Heart left ventricle (tissue), 16 donors: ENCODE measurements around the gene CTDSP2. TPM values are rescaled to one million over a fixed set of nuclear protein-coding genes. Genes with fewer than 3 reads are reported as not detected.

Experiments used
- ATAC-seq, 4 donors: fragments of 200-7000 bp; cut with Tn5 transposase; one replicate each; pipeline ENCODE4 v1.9.1; 2020 to 2022; ENCODE audit warnings: moderate library complexity in 4 of 4, mild to moderate bottlenecking in 3 of 4, moderate number of reproducible peaks in 1 of 4
- DNase-seq, 5 donors: peaks; one replicate each; pipeline ENCODE4 v3.0.0-alpha.2; 2020
- H3K27ac ChIP-seq, 12 donors: fragments of 200-600 bp; sonication (generic) in 4 of 12; one replicate each; pipeline versions ENCODE4 v1.5.0 to v1.8.0; 2016 to 2022; ENCODE audit warnings: mild to moderate bottlenecking in 2 of 12
- H3K27me3 ChIP-seq, 9 donors: fragments of 200-600 bp; sonication (generic) in 2 of 9; one replicate each; pipeline versions ENCODE4 v1.5.1 to v1.8.0; 2016 to 2022; ENCODE audit warnings: mild to moderate bottlenecking in 3 of 9
- H3K36me3 ChIP-seq, 9 donors: fragments of 200-600 bp; sonication (generic) in 2 of 9; one replicate each; pipeline versions ENCODE4 v1.5.0 to v1.8.0; 2018 to 2022; ENCODE audit warnings: mild to moderate bottlenecking in 2 of 9
- H3K4me1 ChIP-seq, 12 donors: fragments of 200-600 bp; sonication (generic) in 4 of 12; one replicate each; pipeline versions ENCODE4 v1.5.0 to v1.8.0; 2016 to 2022; ENCODE audit warnings: mild to moderate bottlenecking in 3 of 12
- H3K4me3 ChIP-seq, 12 donors: fragments of 200-600 bp; sonication (generic) in 4 of 12; one replicate each; pipeline versions ENCODE4 v1.5.0 to v1.8.0; 2017 to 2022; ENCODE audit warnings: mild to moderate bottlenecking in 9 of 12, moderate library complexity in 4 of 12
- H3K9me3 ChIP-seq, 12 donors: fragments of 200-600 bp; sonication (generic) in 4 of 12; one replicate each; pipeline versions ENCODE4 v1.5.0 to v1.8.0; 2016 to 2022; ENCODE audit warnings: mild to moderate bottlenecking in 1 of 12
- POLR2A ChIP-seq, 2 donors: fragments of 450-650 bp; IDR thresholded peaks; one replicate each; pipeline ENCODE4 v1.6.1; 2017; ENCODE audit warnings: antibody characterized with exemption in 2 of 2, mild to moderate bottlenecking in 2 of 2, moderate library complexity in 2 of 2
- WGBS, 4 donors: extraction: QIAGEN DNeasy Blood & Tissue Kit in 2 of 4; methylation state at CpG; one replicate each; pipeline versions ENCODE4 v1.1.5 to v1.1.7; 2013 to 2018; 5-methylcytosine and 5-hydroxymethylcytosine counted together
- intact Hi-C, 10 donors: fragments of 100-400 bp; cut with DNase I; formaldehyde crosslinking; loops; one replicate each; pipeline versions ENCODE4 v1.11.1 to v1.14.2; 2022
- polyA plus RNA-seq, 2 donors: library from polyadenylated mRNA; stranded (reverse); fragments of 200-250 nt; gene quantifications; one replicate each; pipeline ENCODE4 v1.2.3, GENCODE V29; 2013
- total RNA-seq, 9 donors: library from RNA; depleted of rRNA in 2 of 9; stranded (reverse); fragments of >200 nt in 2 of 9; fragmentation: NEBNext Ultra II Directional in 3 of 9; extraction: Animal tissue kit (Norgen Biotek cat#: 25700) in 3 of 9; gene quantifications; one replicate each; pipeline versions ENCODE4 v1.1.0 to v1.2.4, GENCODE V29; 2016 to 2023
- TF ChIP-seq, protein P1 (sequence below), 12 donors: fragments of 200-600 bp; sonication (generic) in 4 of 12; IDR thresholded peaks; one replicate each; pipeline versions ENCODE4 v1.5.0 to v1.8.0; 2018 to 2022; ENCODE audit warnings: antibody characterized with exemption in 12 of 12, mild to moderate bottlenecking in 5 of 12
- donor health status: ischemic (EF 13 %, LVEDD 7.1; RV severe dilation, severe dysfunction).
- donor health status: healthy with polysubstance abuse.
- donor health status: DM: no; HTN: yes; CAD: no.
- donor health status: DM: no; HTN: no; CAD: no.
- donor health status: ischemic (EF 25% LVEDD 6.9; RV normal size, moderate dysfunction).
- donor health status: ischemic (EF 25% LVEDD 5.7; RV mildly dilated, moderate dysfunction).
- donor health status: healthy.
- donor health status: DM: yes; HTN: yes; CAD: no.
- donor health status: ischemic (EF 35%, LVEDD 5.7; RV mildly dilated, moderate dysfunction).
- donor health status: nonischemic (EF 11% LVEDD 7.7; RV severe dilation, severe dysfunction).
- donor health status: DM: yes; HTN: yes; CAD: no.
- donor health status: PGD.
- donor health status: ischemic (EF 29% LVEDD 5.4; RV normal size, mild dysfunction).
- donor health status: nonischemic (EF 23%, LVEDD 6.1; RV moderate dilation, normal function).

Gene CTDSP2
- total and polyA plus RNA-seq, 11 donors, result 28.0 to 191 (median 82.9) TPM

- Histone ChIP-seq H3K4me1 (peaks cover 3 to 54% (median 31%) of the 10 kb centered on the region in 12 donors), H3K36me3 (peaks cover 8 to 100% (median 96%) of the 10 kb centered on the region in 9 donors), H3K9me3 (no peaks in the 10 kb centered on the region), H3K27me3 (no peaks in the 10 kb centered on the region), H3K27ac (peak overlapping the region in 6 of 12 donors; percentile 59 to 81 (median 76)), H3K4me3 (no peak overlapping the region)
- DNase-seq, result no peak
- intact Hi-C loops, result no loop called here
- WGBS, 4 donors, result 89 to 94% (median 91%) methylated on average over 15 to 18 of the region's 18 CpGs
- TF ChIP-seq POLR2A (IDR thresholded peaks at IDR 0.05), result no peak
- TF ChIP-seq, protein P1, sequence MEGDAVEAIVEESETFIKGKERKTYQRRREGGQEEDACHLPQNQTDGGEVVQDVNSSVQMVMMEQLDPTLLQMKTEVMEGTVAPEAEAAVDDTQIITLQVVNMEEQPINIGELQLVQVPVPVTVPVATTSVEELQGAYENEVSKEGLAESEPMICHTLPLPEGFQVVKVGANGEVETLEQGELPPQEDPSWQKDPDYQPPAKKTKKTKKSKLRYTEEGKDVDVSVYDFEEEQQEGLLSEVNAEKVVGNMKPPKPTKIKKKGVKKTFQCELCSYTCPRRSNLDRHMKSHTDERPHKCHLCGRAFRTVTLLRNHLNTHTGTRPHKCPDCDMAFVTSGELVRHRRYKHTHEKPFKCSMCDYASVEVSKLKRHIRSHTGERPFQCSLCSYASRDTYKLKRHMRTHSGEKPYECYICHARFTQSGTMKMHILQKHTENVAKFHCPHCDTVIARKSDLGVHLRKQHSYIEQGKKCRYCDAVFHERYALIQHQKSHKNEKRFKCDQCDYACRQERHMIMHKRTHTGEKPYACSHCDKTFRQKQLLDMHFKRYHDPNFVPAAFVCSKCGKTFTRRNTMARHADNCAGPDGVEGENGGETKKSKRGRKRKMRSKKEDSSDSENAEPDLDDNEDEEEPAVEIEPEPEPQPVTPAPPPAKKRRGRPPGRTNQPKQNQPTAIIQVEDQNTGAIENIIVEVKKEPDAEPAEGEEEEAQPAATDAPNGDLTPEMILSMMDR (IDR thresholded peaks at IDR 0.05), result no peak
- no peak for ATAC-seq
These were observed 22.5 kb downstream of the CTDSP2 start for GRCh38 chr12:57823908-57824640.

DNA sequence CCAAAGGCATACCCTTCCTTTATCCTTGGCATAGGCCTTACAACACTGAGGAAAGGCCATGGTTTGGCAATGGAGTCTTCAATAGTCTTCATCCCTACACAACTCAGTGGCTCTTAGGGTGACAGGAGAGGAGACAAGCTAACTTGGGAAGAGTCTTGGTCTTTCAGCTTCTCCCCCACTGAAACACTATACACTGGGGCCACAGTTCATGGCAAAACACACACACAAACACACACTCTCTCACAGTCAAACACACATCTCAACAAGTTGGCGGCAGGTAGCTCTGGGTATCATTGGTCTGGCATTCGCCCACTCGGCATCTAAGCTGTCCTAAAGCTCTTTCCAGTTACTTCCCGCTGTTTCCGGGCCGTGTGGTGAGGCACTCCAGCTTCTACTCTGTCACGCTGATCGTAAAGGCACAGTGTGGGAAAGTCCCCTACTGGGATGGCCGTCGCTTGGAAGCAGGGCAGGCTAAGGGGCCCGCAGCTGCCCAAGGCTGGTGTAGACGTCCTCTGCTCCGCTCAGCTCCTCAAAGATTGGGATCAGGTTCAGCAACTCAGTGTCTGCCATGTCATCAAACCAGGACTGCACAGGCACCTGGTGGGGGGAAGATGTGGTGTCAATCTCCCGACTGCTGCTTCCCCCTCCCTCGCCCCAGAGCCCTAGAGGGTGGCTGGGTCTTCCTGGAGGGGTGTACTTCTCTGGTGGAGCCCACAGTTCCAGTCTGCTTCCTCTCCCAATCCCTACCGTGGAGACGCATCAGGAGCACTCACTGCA lies 23.2 kb downstream of the CTDSP2 start:
- ATAC-seq (peak in 2 of 4 donors; percentile 6 to 8), DNase-seq (no peak)
- WGBS, 4 donors, result 62 to 83% (median 76%) methylated on average over 14 to 17 of the region's 17 CpGs
- TF ChIP-seq, protein P1 (IDR thresholded peaks at IDR 0.05), result no peak
- no peak for TF ChIP-seq POLR2A (IDR thresholded peaks at IDR 0.05)
- no peaks in the 10 kb centered on the region for H3K27me3 ChIP-seq
- no peak overlapping the region for H3K4me3 ChIP-seq
- H3K4me1 ChIP-seq, result peaks cover 5 to 55% (median 31%) of the 10 kb centered on the region in 12 donors
- H3K27ac ChIP-seq, result peak overlapping the region; percentile 32 to 81 (median 67)
- intact Hi-C loops, result no loop called here
- no peaks in the 10 kb centered on the region for H3K9me3 ChIP-seq
- H3K36me3 ChIP-seq, result peaks cover 8 to 100% (median 95%) of the 10 kb centered on the region in 9 donors

- ATAC-seq, result peak; percentile 30 to 62 (median 44)
- 59 to 67% (median 62%) methylated on average over 10 of the region's 10 CpGs for WGBS, 4 donors
- peak overlapping the region; percentile 32 to 81 (median 67) for H3K27ac ChIP-seq
- no peak for DNase-seq
- no peaks in the 10 kb centered on the region for H3K27me3 ChIP-seq
- H3K9me3 ChIP-seq, result no peaks in the 10 kb centered on the region
- peaks cover 8 to 94% (median 87%) of the 10 kb centered on the region in 9 donors for H3K36me3 ChIP-seq
- H3K4me1 ChIP-seq, result peaks cover 5 to 61% (median 38%) of the 10 kb centered on the region in 12 donors
- H3K4me3 ChIP-seq, result no peak overlapping the region
- TF ChIP-seq, protein P1 (IDR thresholded peaks at IDR 0.05), result no peak
- TF ChIP-seq POLR2A (IDR thresholded peaks at IDR 0.05), result no peak
- intact Hi-C loops, result no loop called here
These were observed 24.0 kb downstream of the CTDSP2 start for GRCh38 chr12:57822392-57823130.
